ENCODE measurements around the gene TM2D3. TPM values are rescaled to one million over a fixed set of nuclear protein-coding genes. Genes with fewer than 3 reads are reported as not detected.

The TM2D3 gene
- total RNA-seq, 1 experiment from 2014 or later, result 35.2 TPM

DNA sequence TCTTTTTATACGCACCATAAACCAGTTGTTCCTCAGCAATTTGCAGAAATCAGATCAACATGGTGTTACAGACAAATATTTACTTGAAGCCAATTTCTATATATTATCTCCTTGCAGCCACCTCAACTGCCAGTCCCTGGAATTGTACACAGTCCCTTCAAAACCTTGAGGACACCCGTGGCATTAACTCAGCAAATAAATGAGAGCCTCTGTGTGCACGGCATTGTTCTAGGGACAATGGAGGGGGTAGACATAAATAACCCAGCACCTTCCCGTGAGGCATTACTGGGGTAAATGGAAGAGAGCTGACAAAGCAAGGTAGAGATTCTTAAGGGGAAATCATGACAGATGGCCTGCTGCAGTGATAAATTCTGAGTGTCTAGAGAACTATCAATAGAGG lies 12.5 kb downstream of the TM2D3 start:
- TF ChIP-seq RAD21 (IDR thresholded peaks at IDR 0.05; ENCODE audit: low read depth), result no peak
- TF ChIP-seq SIN3A (IDR thresholded peaks at IDR 0.05; ENCODE audit: low read depth), result no peak
- TF ChIP-seq POLR2AphosphoS5 (IDR thresholded peaks at IDR 0.05; ENCODE audit: low read depth, low read length), result no peak
- no peak for TF ChIP-seq FOSL1 (IDR thresholded peaks at IDR 0.05; ENCODE audit: low read depth)
- TF ChIP-seq, protein P1, sequence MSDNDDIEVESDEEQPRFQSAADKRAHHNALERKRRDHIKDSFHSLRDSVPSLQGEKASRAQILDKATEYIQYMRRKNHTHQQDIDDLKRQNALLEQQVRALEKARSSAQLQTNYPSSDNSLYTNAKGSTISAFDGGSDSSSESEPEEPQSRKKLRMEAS (IDR thresholded peaks at IDR 0.05), result no peak
- TF ChIP-seq SRF (IDR thresholded peaks at IDR 0.05; ENCODE audit: low read depth), result no peak
- no peak for TF ChIP-seq POLR2A (IDR thresholded peaks at IDR 0.05; ENCODE audit: borderline replicate concordance, extremely low read depth, insufficient read depth, insufficient read length)
- TF ChIP-seq, protein P2, sequence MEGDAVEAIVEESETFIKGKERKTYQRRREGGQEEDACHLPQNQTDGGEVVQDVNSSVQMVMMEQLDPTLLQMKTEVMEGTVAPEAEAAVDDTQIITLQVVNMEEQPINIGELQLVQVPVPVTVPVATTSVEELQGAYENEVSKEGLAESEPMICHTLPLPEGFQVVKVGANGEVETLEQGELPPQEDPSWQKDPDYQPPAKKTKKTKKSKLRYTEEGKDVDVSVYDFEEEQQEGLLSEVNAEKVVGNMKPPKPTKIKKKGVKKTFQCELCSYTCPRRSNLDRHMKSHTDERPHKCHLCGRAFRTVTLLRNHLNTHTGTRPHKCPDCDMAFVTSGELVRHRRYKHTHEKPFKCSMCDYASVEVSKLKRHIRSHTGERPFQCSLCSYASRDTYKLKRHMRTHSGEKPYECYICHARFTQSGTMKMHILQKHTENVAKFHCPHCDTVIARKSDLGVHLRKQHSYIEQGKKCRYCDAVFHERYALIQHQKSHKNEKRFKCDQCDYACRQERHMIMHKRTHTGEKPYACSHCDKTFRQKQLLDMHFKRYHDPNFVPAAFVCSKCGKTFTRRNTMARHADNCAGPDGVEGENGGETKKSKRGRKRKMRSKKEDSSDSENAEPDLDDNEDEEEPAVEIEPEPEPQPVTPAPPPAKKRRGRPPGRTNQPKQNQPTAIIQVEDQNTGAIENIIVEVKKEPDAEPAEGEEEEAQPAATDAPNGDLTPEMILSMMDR (IDR thresholded peaks at IDR 0.05 in 2 of 3, conservative IDR thresholded peaks at IDR 0.05 in 1 of 3; ENCODE audit: borderline replicate concordance in 1 of 3, insufficient read depth in 1 of 3, low read depth in 2 of 3, low read length in 2 of 3), result no peak
- TF ChIP-seq, protein P3, sequence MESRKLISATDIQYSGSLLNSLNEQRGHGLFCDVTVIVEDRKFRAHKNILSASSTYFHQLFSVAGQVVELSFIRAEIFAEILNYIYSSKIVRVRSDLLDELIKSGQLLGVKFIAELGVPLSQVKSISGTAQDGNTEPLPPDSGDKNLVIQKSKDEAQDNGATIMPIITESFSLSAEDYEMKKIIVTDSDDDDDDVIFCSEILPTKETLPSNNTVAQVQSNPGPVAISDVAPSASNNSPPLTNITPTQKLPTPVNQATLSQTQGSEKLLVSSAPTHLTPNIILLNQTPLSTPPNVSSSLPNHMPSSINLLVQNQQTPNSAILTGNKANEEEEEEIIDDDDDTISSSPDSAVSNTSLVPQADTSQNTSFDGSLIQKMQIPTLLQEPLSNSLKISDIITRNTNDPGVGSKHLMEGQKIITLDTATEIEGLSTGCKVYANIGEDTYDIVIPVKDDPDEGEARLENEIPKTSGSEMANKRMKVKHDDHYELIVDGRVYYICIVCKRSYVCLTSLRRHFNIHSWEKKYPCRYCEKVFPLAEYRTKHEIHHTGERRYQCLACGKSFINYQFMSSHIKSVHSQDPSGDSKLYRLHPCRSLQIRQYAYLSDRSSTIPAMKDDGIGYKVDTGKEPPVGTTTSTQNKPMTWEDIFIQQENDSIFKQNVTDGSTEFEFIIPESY (IDR thresholded peaks at IDR 0.05; ENCODE audit: extremely low read depth, insufficient replicate concordance, low read length), result no peak
- no peak for TF ChIP-seq YY1 (IDR thresholded peaks at IDR 0.05; ENCODE audit: extremely low read depth, insufficient replicate concordance, low read depth, low read length)
- TF ChIP-seq CBX3 (IDR thresholded peaks at IDR 0.05; ENCODE audit: low read depth), result no peak
- no peak for TF ChIP-seq EZH2 (IDR thresholded peaks at IDR 0.05)
- TF ChIP-seq TCF7L2 (IDR thresholded peaks at IDR 0.05; ENCODE audit: borderline replicate concordance, extremely low read depth, insufficient read depth, insufficient read length), result no peak
- TF ChIP-seq, protein P4, sequence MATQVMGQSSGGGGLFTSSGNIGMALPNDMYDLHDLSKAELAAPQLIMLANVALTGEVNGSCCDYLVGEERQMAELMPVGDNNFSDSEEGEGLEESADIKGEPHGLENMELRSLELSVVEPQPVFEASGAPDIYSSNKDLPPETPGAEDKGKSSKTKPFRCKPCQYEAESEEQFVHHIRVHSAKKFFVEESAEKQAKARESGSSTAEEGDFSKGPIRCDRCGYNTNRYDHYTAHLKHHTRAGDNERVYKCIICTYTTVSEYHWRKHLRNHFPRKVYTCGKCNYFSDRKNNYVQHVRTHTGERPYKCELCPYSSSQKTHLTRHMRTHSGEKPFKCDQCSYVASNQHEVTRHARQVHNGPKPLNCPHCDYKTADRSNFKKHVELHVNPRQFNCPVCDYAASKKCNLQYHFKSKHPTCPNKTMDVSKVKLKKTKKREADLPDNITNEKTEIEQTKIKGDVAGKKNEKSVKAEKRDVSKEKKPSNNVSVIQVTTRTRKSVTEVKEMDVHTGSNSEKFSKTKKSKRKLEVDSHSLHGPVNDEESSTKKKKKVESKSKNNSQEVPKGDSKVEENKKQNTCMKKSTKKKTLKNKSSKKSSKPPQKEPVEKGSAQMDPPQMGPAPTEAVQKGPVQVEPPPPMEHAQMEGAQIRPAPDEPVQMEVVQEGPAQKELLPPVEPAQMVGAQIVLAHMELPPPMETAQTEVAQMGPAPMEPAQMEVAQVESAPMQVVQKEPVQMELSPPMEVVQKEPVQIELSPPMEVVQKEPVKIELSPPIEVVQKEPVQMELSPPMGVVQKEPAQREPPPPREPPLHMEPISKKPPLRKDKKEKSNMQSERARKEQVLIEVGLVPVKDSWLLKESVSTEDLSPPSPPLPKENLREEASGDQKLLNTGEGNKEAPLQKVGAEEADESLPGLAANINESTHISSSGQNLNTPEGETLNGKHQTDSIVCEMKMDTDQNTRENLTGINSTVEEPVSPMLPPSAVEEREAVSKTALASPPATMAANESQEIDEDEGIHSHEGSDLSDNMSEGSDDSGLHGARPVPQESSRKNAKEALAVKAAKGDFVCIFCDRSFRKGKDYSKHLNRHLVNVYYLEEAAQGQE (IDR thresholded peaks at IDR 0.05; ENCODE audit: low read depth), result no peak
- POLR2A ChIA-PET, result no interaction called here

More for the DNA sequence above, 12.5 kb downstream of the TM2D3 start:
- H3K4me2 ChIP-seq (ENCODE audit: low read length), result no peak overlapping the region
- peaks cover 8% of the 10 kb centered on the region; the same call in 1 of the 2 replicates for H3K79me2 ChIP-seq (ENCODE audit: insufficient read depth, low read length)
- H3K9me2 ChIP-seq (ENCODE audit: insufficient read depth), result no peaks in the 10 kb centered on the region
- peaks cover 15 to 31% of the 10 kb centered on the region in 2 experiments; a peak in 3 of 4 replicates for H3K36me3 ChIP-seq (ENCODE audit: control insufficient read depth in 1 of 2, insufficient read depth in 2 of 2, low read length in 2 of 2)
- BruUV-seq (replicated peaks), result no TSS peak
- H4K20me1 ChIP-seq (ENCODE audit: insufficient read depth), result peaks cover 8% of the 10 kb centered on the region; the same call in 1 of the 2 replicates
- H3K4me3 ChIP-seq (replicated peaks in 1 of 2; ENCODE audit: low read depth in 1 of 2, low read length in 2 of 2), result no peak overlapping the region
- ChIA-PET RAD21 (ENCODE audit: low non-redundant PET in 1 of 2, low total read pairs in 2 of 2, uncharacterized antibody in 2 of 2, unreplicated experiment in 2 of 2) (no interaction called here), CTCF (interaction anchor here (0.6 to 2.2 kb wide), 4 partner anchors 338 to 370 kb away, joined by 3 to 6 read pairs (median 3); no protein-coding TSS in a partner anchor)
- H3K9me3 ChIP-seq (ENCODE audit: control insufficient read depth in 1 of 2, insufficient read depth in 1 of 2, low read depth in 1 of 2, low read length in 2 of 2), result no peaks in the 10 kb centered on the region
- no peaks in the 10 kb centered on the region for H3K27me3 ChIP-seq (ENCODE audit: insufficient read depth, low read length)
- intact Hi-C loops (cut with micrococcal nuclease), result loop anchor here (5.0 kb wide), 2 partner anchors 137 to 152 kb away; partner anchors contain the start of gene PCSK6
- no peak overlapping the region for H3K9ac ChIP-seq (ENCODE audit: low read length)
- H2AFZ ChIP-seq (ENCODE audit: low read depth, low read length, poor library complexity, severe bottlenecking), result no peak overlapping the region
- DNase-seq (ENCODE audit: low read depth, low spot score), result no peak
- no peak for ATAC-seq
- peaks cover 0 to 7% of the 10 kb centered on the region in 2 experiments; a peak in 2 of 4 replicates for H3K4me1 ChIP-seq (ENCODE audit: control insufficient read depth in 1 of 2, insufficient read depth in 2 of 2, low read length in 2 of 2)
- H3K27ac ChIP-seq (ENCODE audit: low read depth, low read length), result no peak overlapping the region

All from HCT116 (cell line).